IPS DF 6.9 (cell line): ENCODE results near the gene C4orf36.

Experiments
- DNase-seq: peaks from one replicate; pipeline ENCODE4 v3.0.0-alpha.2; 2013; ENCODE audit warnings: low read depth, low spot score
- H3K27ac ChIP-seq: one replicate; pipeline ENCODE4 v1.5.1; 2013; ENCODE audit warnings: low read length, control low read depth
- H3K27me3 ChIP-seq: 2 replicates; pipeline ENCODE4 v1.6.1; 2013; ENCODE audit warnings: mild to moderate bottlenecking, low read length; ENCODE audit not compliant: control insufficient read depth, insufficient read depth
- H3K36me3 ChIP-seq: 2 replicates; pipeline ENCODE4 v1.6.1; 2013; ENCODE audit warnings: low read length; ENCODE audit not compliant: control insufficient read depth, insufficient read depth
- H3K4me1 ChIP-seq: 2 replicates; pipeline ENCODE4 v1.6.1; 2013; ENCODE audit warnings: low read length; ENCODE audit not compliant: control insufficient read depth, insufficient read depth
- H3K4me3 ChIP-seq: 2 replicates; pipeline ENCODE4 v1.5.1; 2013; ENCODE audit warnings: mild to moderate bottlenecking, low read length
- H3K9me3 ChIP-seq: 2 replicates; pipeline ENCODE4 v1.6.1; 2013; ENCODE audit warnings: low read length, inconsistent platforms; ENCODE audit not compliant: control insufficient read depth, insufficient read depth
- WGBS: extraction: QIAGEN DNeasy Blood & Tissue Kit; methylation state at CpG from one replicate; pipeline ENCODE4 v1.1.7; 2013; ENCODE audit warnings: mixed read lengths, missing lambda C conversion rate; ENCODE audit not compliant: insufficient read length, insufficient coverage; 5-methylcytosine and 5-hydroxymethylcytosine counted together

The C4orf36 gene

GRCh38 chr4:86928400-86929255 is 36.4 kb upstream of the C4orf36 start:
- H3K36me3 ChIP-seq, result 0 out of 2 replicates have a peak, but pooled peaks cover 2% of the 10 kb centered on the region
- H3K27ac ChIP-seq, result no peak overlapping the region
- no peaks in the 10 kb centered on the region for H3K4me1 ChIP-seq
- H3K27me3 ChIP-seq, result no peaks in the 10 kb centered on the region
- WGBS, result 100% methylated on average over 3 of the region's 10 CpGs
- no peak for DNase-seq
- H3K4me3 ChIP-seq, result no peak overlapping the region
- H3K9me3 ChIP-seq, result no peaks in the 10 kb centered on the region

- no peak for DNase-seq
- H3K27me3 ChIP-seq, result no peaks in the 10 kb centered on the region
- H3K36me3 ChIP-seq, result 0 out of 2 replicates have a peak, but pooled peaks cover 2% of the 10 kb centered on the region
- H3K27ac ChIP-seq, result no peak overlapping the region
- H3K4me3 ChIP-seq, result no peak overlapping the region
- H3K9me3 ChIP-seq, result no peaks in the 10 kb centered on the region
- H3K4me1 ChIP-seq, result no peaks in the 10 kb centered on the region
- no CpG with 5 or more reads among the region's 2 CpGs for WGBS
Observed at GRCh38 chr4:86927843-86928395, 35.7 kb upstream of the C4orf36 start.

GRCh38 chr4:86926435-86927086 is 34.3 kb upstream of the C4orf36 start:
- Histone ChIP-seq H3K36me3 (0 out of 2 replicates have a peak, but pooled peaks cover 2% of the 10 kb centered on the region), H3K27me3 (no peaks in the 10 kb centered on the region), H3K9me3 (no peaks in the 10 kb centered on the region), H3K4me1 (no peaks in the 10 kb centered on the region), H3K27ac (no peak overlapping the region), H3K4me3 (no peak overlapping the region)
- no CpG with 5 or more reads among the region's 6 CpGs for WGBS
- no peak for DNase-seq

GRCh38 chr4:86924811-86925210 is 32.6 kb upstream of the C4orf36 start:
- WGBS, result no CpG with 5 or more reads among the region's 2 CpGs
- Histone ChIP-seq H3K36me3 (no peaks in the 10 kb centered on the region), H3K4me3 (no peak overlapping the region), H3K27ac (no peak overlapping the region), H3K9me3 (no peaks in the 10 kb centered on the region), H3K4me1 (no peaks in the 10 kb centered on the region), H3K27me3 (no peaks in the 10 kb centered on the region)
- DNase-seq, result no peak

- no CpG with 5 or more reads among the region's 1 CpG for WGBS
- no peak for DNase-seq
- Histone ChIP-seq H3K36me3 (no peaks in the 10 kb centered on the region), H3K4me1 (no peaks in the 10 kb centered on the region), H3K9me3 (no peaks in the 10 kb centered on the region), H3K4me3 (no peak overlapping the region), H3K27me3 (no peaks in the 10 kb centered on the region), H3K27ac (no peak overlapping the region)
Observed at GRCh38 chr4:86921608-86922252, 29.5 kb upstream of the C4orf36 start.

- Histone ChIP-seq H3K27me3 (no peaks in the 10 kb centered on the region), H3K4me3 (no peak overlapping the region), H3K27ac (no peak overlapping the region), H3K9me3 (no peaks in the 10 kb centered on the region), H3K36me3 (no peaks in the 10 kb centered on the region), H3K4me1 (no peaks in the 10 kb centered on the region)
- DNase-seq, result no peak
- no CpG with 5 or more reads among the region's 4 CpGs for WGBS
Observed at GRCh38 chr4:86919561-86920223, 27.5 kb upstream of the C4orf36 start.

- Histone ChIP-seq H3K4me1 (no peaks in the 10 kb centered on the region), H3K36me3 (no peaks in the 10 kb centered on the region), H3K27me3 (no peaks in the 10 kb centered on the region), H3K27ac (no peak overlapping the region), H3K4me3 (no peak overlapping the region), H3K9me3 (no peaks in the 10 kb centered on the region)
- WGBS, result no CpG with 5 or more reads among the region's 3 CpGs
- no peak for DNase-seq
Observed at GRCh38 chr4:86918539-86919072, 26.4 kb upstream of the C4orf36 start.

- no peak overlapping the region for H3K27ac ChIP-seq
- H3K4me1 ChIP-seq, result no peaks in the 10 kb centered on the region
- no peaks in the 10 kb centered on the region for H3K27me3 ChIP-seq
- WGBS, result no CpG with 5 or more reads among the region's 4 CpGs
- no peak overlapping the region for H3K4me3 ChIP-seq
- no peaks in the 10 kb centered on the region for H3K9me3 ChIP-seq
- no peaks in the 10 kb centered on the region for H3K36me3 ChIP-seq
- no peak for DNase-seq
Observed at GRCh38 chr4:86917212-86918039, 25.2 kb upstream of the C4orf36 start.

- no peaks in the 10 kb centered on the region for H3K27me3 ChIP-seq
- no peaks in the 10 kb centered on the region for H3K36me3 ChIP-seq
- no peak for DNase-seq
- no peaks in the 10 kb centered on the region for H3K9me3 ChIP-seq
- WGBS, result no CpG with 5 or more reads among the region's 1 CpG
- no peak overlapping the region for H3K27ac ChIP-seq
- H3K4me1 ChIP-seq, result no peaks in the 10 kb centered on the region
- no peak overlapping the region for H3K4me3 ChIP-seq
Observed at GRCh38 chr4:86916392-86916791, 24.2 kb upstream of the C4orf36 start.
